Activated naive CD4-positive, alpha-beta T cell treated with anti-CD3 and anti-CD28 coated beads, Interleukin-2, amount 50 U/mL, for 72 hours (primary cell): ENCODE measurements around the gene NAPB. TPM values are rescaled to one million over a fixed set of nuclear protein-coding genes. Genes with fewer than 3 reads are reported as not detected.
"Not testable (repeated sequence)": the region's sequence is repeated elsewhere in the genome, so short reads cannot be mapped to it uniquely, and the experiment has no call there.

Experiments used
- ATAC-seq, 2 donors: fragments of 150-1000 bp; cut with Tn5 transposase; 2 replicates each; pipeline ENCODE4 v1.10.0; 2021; ENCODE audit warnings: mild to moderate bottlenecking in 2 of 2, moderate library complexity in 2 of 2
- DNase-seq, 2 donors: peaks; one replicate each; pipeline ENCODE4 v3.0.0; 2021 to 2022; ENCODE audit warnings: low spot score in 2 of 2
- H3K27ac Mint-ChIP-seq, 2 donors: one replicate each; pipeline ENCODE4 v1.8.0; 2022; ENCODE audit warnings: mild to moderate bottlenecking in 2 of 2, mixed read lengths in 2 of 2
- H3K36me3 Mint-ChIP-seq, 2 donors: one replicate each; pipeline ENCODE4 v1.8.0; 2022; ENCODE audit warnings: mixed read lengths in 2 of 2
- H3K9me3 Mint-ChIP-seq, 2 donors: one replicate each; pipeline ENCODE4 v1.8.0; 2022; ENCODE audit warnings: mixed read lengths in 2 of 2
- total RNA-seq, 2 donors: library from RNA; stranded (reverse); gene quantifications; one replicate each; pipeline ENCODE4 v1.2.3, GENCODE V29; 2022

Gene NAPB
- 10 to 100 TPM; 10.1 to 16.2 TPM for total RNA-seq

DNA sequence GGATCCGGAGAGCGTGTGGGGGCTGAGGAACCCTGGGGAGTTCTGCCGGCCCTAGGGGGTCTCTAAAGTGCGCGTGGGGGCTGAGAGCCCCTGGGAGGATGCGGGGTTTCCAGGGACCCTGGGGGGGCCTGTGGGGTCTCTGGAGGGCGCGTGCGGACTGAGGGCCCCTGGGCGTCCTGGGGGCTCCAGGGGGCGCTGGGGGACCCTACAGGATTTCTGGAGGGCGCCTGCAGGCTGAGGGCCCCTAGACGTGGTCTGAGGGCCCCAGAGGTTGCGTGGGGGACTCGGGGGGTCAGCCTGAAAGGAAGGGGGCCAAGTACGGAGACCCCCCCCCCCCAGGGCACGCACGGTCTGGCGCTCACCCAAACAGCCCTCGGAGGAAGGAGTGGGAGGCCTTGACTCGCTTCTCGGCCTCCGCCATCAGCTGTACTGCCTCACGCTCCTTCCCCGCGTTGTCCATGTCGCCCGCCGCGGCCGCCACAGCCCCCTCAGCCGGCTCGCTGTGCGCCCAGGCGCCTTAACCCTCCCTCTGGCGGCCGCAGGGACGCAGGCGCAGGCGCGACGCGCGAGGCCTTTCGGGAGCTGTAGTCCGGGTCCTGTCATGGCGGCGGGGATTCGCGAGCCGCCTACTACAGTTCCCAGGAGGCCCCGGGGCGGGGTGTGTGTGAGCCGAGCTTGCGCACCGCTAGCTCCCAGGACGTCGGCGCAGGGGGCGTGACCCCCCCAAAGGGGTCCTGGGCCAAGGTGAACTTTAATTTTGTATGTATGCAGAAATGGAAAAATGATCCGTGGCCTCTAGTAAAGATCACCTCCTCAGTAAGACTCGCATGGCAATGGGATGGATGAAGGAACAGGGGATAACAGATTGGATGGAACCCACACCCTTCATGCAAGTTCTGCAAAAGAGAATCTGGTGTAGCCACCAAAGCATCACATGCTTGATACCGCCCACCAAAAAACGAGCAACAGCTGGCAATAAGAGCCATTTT lies at the start of gene NAPB:
Gene NAPB, minus strand, starts transcription at position 546 of the 989 bp plus-strand sequence. Its CDS starts 86 bp downstream, at position 460.
- H3K9me3 Mint-ChIP-seq, result no peaks in the 10 kb centered on the region
- ATAC-seq, result peak; percentile 99 to 100
- DNase-seq, result peak; percentile 90 to 91
- H3K27ac Mint-ChIP-seq, result peak within 1 kb of the TSS; percentile 55 to 88
- peaks cover 0 to 6% of the 10 kb centered on the region in 2 donors for H3K36me3 Mint-ChIP-seq

DNA sequence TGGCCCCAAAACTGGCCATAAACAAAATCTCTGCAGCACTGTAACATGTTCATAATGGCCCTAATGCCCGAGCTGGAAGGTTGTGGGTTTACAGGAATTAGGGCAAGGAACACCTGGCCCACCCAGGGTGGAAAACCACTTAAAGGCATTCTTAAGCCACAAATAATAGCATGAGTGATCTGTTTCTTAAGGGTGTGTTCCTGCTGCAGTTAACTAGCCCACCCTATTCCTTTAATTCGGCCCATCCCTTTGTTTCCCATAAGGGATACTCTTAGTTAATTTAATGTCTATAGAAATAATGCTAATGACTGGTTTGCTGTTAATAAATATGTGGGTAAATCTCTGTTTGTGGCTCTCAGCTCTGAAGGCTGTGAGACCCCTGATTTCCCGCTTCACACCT lies 45.7 kb upstream of the NAPB start:
- peaks cover 11 to 13% of the 10 kb centered on the region in 2 donors for H3K9me3 Mint-ChIP-seq
- H3K36me3 Mint-ChIP-seq, result peaks cover 6 to 14% of the 10 kb centered on the region in 2 donors
- ATAC-seq, DNase-seq, H3K27ac Mint-ChIP-seq: not testable (repeated sequence)

DNA sequence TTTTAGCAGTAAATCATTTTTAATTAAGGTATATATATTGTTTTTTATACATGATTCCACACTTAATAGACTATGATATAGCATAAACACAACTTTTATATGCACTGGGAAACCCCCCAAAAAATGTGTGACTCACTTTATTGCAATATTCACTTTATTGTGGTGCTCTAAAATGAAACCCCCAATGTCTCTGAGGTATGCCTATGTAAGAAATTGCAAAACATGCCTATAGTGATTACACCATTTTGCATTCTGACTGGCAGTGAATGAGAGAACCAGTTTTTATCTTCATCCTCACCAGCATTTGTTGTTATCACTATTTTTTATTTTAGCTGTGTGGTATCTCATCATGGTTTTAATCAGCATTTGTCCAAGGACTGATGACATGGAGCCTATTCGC lies 39.9 kb upstream of the NAPB start:
- H3K9me3 Mint-ChIP-seq, result peaks cover 0 to 8% of the 10 kb centered on the region in 2 donors
- no peak for DNase-seq
- ATAC-seq, result no peak

DNA sequence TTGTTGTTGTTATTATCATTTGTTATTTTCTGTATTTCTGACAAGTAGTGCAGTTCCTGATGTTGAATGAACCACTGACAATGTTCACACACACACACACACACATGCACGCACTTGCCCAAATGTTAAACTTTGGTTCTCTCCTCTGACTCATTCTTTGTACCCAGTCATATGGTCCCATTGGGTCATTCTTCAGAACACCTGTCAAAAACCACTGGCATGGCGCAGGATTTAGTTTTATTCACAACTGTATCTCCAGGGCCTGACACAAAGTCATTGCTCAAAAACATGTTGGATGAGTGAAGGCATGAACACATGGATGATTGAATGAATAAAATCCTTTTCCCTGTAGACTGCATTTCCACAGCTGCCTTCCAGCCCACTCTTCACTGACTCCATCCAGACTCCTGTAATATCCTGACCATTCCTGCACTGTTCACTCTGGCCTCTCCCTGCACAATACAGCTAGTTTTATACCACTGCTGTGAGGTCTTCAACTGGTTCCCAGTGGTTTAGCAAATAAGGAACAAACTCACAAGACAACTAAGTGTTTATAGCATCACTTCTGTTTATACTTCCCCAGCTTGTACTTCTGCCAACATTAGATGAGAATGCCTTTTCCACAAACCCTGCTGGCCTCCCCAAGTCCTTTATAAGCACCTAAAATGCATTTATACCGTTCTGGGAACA lies 38.3 kb upstream of the NAPB start:
- DNase-seq (no peak), ATAC-seq (peak in 1 of 2 donors; percentile 28)
- Mint-ChIP-seq H3K36me3 (no peaks in the 10 kb centered on the region), H3K27ac (no peak overlapping the region), H3K9me3 (no peaks in the 10 kb centered on the region)

More for the DNA sequence above, 39.9 kb upstream of the NAPB start:
- H3K36me3 Mint-ChIP-seq, result peaks cover 0 to 9% of the 10 kb centered on the region in 2 donors
- H3K27ac Mint-ChIP-seq, result no peak overlapping the region

DNA sequence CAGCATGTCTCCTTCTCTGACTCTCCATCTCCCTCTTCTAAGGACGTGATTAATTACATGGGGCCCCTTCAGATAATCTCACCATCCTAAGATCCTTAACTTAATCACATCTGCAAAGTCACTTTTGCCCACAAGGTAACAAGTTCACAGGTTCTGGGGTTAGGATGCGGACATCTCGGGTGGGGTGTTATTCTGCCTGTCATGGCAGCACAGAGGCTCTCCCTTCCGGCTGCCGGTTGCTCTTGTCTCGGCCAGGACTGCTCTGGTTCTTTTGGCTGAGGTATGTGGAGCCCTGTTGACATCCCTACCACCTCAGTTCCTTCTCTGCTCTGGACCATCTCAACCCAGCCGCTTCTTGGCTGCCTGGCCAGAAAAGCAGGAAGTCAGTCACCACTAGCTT lies 35.6 kb upstream of the NAPB start:
- Mint-ChIP-seq H3K27ac (no peak overlapping the region), H3K36me3 (no peaks in the 10 kb centered on the region), H3K9me3 (no peaks in the 10 kb centered on the region)
- no peak for ATAC-seq
- DNase-seq, result no peak

- H3K9me3 Mint-ChIP-seq, result no peaks in the 10 kb centered on the region
- no peak overlapping the region for H3K27ac Mint-ChIP-seq
- H3K36me3 Mint-ChIP-seq, result no peaks in the 10 kb centered on the region
- ATAC-seq (no peak), DNase-seq (no peak)
Observed at GRCh38 chr20:23456409-23456808, 35.1 kb upstream of the NAPB start.

DNA sequence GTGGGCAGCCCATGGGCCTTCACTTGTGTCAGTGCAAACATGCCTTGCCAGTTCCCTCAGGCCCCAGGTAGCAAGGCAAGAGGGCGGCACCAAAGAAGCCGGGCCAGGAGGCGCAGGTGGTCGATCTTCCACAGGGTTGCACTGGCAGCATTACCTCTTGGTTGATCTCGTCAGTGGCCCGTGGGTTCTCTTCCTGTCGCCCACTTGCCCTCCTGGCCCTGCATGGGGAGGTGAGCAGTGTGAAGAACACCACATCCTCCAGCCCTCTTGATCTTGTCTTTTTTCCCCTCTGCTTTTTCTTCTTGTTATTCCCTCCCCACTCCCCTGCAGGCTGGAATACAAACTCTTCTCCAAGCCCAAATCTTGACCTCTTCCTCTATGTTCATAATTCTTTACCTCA lies 34.4 kb upstream of the NAPB start:
- DNase-seq, result no peak
- H3K9me3 Mint-ChIP-seq, result no peaks in the 10 kb centered on the region
- no peaks in the 10 kb centered on the region for H3K36me3 Mint-ChIP-seq
- ATAC-seq, result no peak
- H3K27ac Mint-ChIP-seq, result no peak overlapping the region

DNA sequence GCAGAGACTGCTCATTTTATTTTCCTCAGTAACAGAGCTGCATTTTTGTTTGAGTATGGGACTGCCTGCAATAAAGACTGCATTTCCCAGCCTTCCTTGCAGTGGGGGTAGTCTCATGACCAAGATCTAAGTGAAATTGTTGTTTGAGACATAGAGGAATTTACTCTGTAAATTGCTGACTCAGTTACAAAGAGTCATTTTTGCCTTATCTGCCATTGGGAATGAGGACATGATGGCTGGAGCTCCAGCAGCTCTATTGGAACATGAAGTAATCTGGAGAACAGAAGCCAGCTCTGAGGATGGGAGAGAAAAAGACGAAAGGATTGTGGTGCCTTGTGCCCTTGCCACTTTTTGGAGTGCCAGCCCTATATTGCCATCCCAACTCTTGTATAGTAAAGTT lies 33.5 kb upstream of the NAPB start:
- Mint-ChIP-seq H3K27ac (no peak overlapping the region), H3K9me3 (no peaks in the 10 kb centered on the region), H3K36me3 (no peaks in the 10 kb centered on the region)
- ATAC-seq (no peak), DNase-seq (no peak)

- DNase-seq (no peak), ATAC-seq (no peak)
- Mint-ChIP-seq H3K9me3 (no peaks in the 10 kb centered on the region), H3K27ac (no peak overlapping the region), H3K36me3 (no peaks in the 10 kb centered on the region)
Observed at GRCh38 chr20:23453549-23454543, 32.6 kb upstream of the NAPB start.

GRCh38 chr20:23452776-23453175 lies 31.5 kb upstream of the NAPB start, which contains the start of gene CST11:
Gene CST11, minus strand, starts transcription at chr20:23452876. Its CDS starts 65 bp downstream, at chr20:23452811.
- DNase-seq (no peak), ATAC-seq (no peak)
- Mint-ChIP-seq H3K27ac (no peak within 1 kb of the TSS), H3K9me3 (no peaks in the 10 kb centered on the region), H3K36me3 (no peaks in the 10 kb centered on the region)

DNA sequence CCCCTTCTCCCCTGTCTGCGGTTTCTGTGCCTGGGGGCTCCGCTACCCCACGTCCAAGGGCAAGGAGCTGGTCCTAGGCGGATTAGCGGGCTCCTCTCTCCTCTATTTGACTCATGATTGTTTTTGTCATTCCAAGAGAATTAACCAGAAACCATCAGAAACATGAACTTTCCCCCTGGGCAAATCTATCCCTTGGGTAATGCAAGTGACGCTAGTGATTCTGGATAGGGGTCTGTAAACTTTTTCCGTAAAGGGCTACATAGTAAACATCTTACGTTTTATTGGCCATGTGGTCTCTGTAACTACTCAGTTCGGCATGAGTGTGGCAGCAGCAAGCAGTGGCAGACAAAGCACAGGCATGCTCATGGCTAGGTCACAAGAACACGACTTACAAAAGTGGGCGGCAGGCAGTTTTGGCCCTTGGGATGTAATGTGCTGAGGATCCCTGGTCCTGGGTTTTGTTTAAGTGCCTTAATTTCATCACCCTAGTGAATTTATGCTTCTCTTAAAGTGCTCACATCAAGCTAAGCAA lies 30.7 kb upstream of the NAPB start:
- H3K36me3 Mint-ChIP-seq, result no peaks in the 10 kb centered on the region
- DNase-seq, result no peak
- no peak overlapping the region for H3K27ac Mint-ChIP-seq
- ATAC-seq, result no peak
- no peaks in the 10 kb centered on the region for H3K9me3 Mint-ChIP-seq

DNA sequence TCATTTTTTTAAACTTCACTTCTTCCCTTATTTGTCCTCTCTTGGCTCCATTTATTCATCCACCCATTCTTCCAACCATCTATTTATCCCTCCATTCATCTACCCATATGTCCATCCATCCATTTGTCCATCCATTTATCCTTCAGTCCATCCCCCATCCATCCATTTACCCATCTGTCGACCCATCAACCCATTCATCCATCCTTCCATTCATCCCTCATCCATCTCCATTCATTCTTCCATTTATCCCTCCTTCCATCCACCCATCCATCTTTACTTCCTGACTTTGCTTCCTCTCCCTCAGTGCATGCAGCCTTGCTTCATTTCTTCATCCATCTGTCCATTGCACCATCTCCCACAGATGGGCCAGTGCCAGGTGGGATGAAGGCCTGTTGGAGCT lies 29.6 kb upstream of the NAPB start:
- Mint-ChIP-seq H3K9me3 (no peaks in the 10 kb centered on the region), H3K27ac (no peak overlapping the region), H3K36me3 (no peaks in the 10 kb centered on the region)
- ATAC-seq (no peak), DNase-seq (no peak)

DNA sequence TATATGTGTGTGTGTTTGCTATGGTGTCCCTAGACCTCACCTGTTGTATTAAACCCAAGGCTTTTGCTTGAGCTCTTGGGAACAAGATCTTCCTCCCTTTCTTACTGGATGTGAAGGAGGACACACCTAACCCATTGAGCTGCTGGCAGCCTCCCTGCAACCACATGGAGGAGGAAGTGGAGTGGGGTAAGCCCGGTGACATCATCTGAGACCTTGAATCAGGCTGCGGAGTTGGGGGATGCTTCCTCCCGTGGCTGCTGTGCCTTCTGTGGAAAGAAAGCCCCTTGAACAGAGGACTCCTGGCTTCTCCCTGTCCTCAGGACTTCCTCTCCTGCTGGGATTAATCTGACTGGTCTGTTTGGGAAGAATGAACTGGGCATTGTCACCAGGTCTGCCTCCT lies 28.1 kb upstream of the NAPB start:
- H3K36me3 Mint-ChIP-seq, result no peaks in the 10 kb centered on the region
- no peaks in the 10 kb centered on the region for H3K9me3 Mint-ChIP-seq
- H3K27ac Mint-ChIP-seq, result peak overlapping the region in 1 of 2 donors; percentile 40
- ATAC-seq (no peak), DNase-seq (no peak)

- ATAC-seq (no peak), DNase-seq (no peak)
- Mint-ChIP-seq H3K9me3 (no peaks in the 10 kb centered on the region), H3K27ac (no peak overlapping the region), H3K36me3 (no peaks in the 10 kb centered on the region)
Observed at GRCh38 chr20:23448167-23448566, 26.9 kb upstream of the NAPB start.

- H3K9me3 Mint-ChIP-seq, result no peaks in the 10 kb centered on the region
- H3K36me3 Mint-ChIP-seq, result no peaks in the 10 kb centered on the region
- DNase-seq (peak in 1 of 2 donors; percentile 33), ATAC-seq (peak in 1 of 2 donors; percentile 54)
- H3K27ac Mint-ChIP-seq, result no peak overlapping the region
Observed at GRCh38 chr20:23446505-23446904, 25.2 kb upstream of the NAPB start.

DNA sequence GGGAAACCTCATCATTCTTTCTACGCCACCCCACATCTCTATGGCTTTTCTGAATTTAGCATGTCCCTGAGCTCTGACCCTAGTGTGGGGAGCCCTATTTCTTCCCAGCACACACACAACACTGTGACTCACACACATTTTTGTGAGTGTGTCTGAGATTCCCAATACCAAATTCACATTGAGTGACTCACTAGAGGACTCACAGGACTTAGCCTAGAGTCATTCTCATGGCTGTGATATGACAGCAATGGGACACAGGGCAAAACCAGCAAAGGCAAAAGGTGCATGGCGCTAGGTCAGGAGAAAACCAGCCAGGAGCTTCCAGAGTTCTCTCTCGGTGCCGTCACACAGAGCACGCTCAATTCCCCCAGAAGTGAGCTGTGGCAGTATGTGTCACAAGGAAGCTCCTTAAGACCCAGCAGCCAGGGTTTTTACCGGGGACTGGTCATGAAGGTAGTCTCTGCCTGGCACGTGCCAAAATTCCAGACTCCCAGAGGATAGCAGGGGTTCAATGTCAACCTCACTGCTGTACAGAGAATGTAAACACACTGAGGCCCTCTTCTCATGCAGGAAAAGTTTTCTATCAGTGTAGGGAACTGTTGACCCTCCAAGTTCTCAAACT lies 24.4 kb upstream of the NAPB start:
- Mint-ChIP-seq H3K27ac (no peak overlapping the region), H3K36me3 (no peaks in the 10 kb centered on the region), H3K9me3 (no peaks in the 10 kb centered on the region)
- DNase-seq (no peak), ATAC-seq (no peak)
